Type B pancreatic cell (in vitro differentiated cells): Measurements from ENCODE around the gene DNAJC13. TPM values are rescaled to one million over a fixed set of nuclear protein-coding genes. Genes with fewer than 3 reads are reported as not detected.

Experiments
- DNase-seq: peaks from one replicate; pipeline ENCODE4 v3.0.0; 2021; ENCODE audit warnings: mixed read lengths; ENCODE audit not compliant: unreplicated experiment; ENCODE audit errors: extremely low spot score
- H3K27ac Mint-ChIP-seq: 2 replicates; pipeline ENCODE4 v1.8.0; 2021; ENCODE audit warnings: mild to moderate bottlenecking, mixed read lengths
- H3K27me3 Mint-ChIP-seq: 2 replicates; pipeline ENCODE4 v1.8.0; 2021; ENCODE audit warnings: mixed read lengths
- H3K36me3 Mint-ChIP-seq: 2 replicates; pipeline ENCODE4 v1.8.0; 2021; ENCODE audit warnings: mixed read lengths
- H3K4me1 Mint-ChIP-seq: one replicate; pipeline ENCODE4 v1.8.0; 2021; ENCODE audit warnings: mixed read lengths; ENCODE audit not compliant: unreplicated experiment
- H3K4me3 Mint-ChIP-seq: 2 replicates; pipeline ENCODE4 v1.8.0; 2021; ENCODE audit warnings: mild to moderate bottlenecking, mixed read lengths
- H3K9me3 Mint-ChIP-seq: 2 replicates; pipeline ENCODE4 v1.8.0; 2021; ENCODE audit warnings: mixed read lengths
- total RNA-seq: library from RNA; stranded (reverse); gene quantifications from 2 replicates; pipeline ENCODE4 v1.2.1, GENCODE V29; 2021; ENCODE audit warnings: low replicate concordance
- TF ChIP-seq, protein P1 (sequence below): fragments of 200-600 bp; sonication (generic); conservative IDR thresholded peaks from 2 replicates; pipeline ENCODE4 v1.5.0; 2021; ENCODE audit warnings: antibody characterized with exemption, mild to moderate bottlenecking

The DNAJC13 gene
- total RNA-seq, 1 donor from 2014 or later, result 34.0 TPM

DNA sequence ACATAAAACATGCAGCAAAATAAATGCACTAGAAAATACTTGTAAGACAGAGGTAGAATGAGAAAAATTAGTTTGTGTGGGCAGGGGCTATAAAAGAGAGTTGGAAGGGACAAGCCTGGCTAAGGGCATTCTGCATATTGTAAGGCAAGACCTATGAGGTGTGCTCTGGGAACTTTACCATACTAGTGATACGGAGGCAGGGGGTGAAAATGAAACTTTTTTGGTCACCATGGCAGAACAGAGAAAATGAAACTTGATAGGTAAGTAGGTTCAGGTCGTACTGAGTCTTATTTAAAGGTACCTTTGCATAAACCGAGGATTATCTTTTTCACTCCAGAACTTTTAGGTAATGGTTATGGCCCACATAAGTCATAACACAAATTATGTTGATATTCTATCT lies 105.1 kb downstream of the DNAJC13 start:
- no peak for DNase-seq
- Mint-ChIP-seq H3K36me3 (peaks cover 28% of the 10 kb centered on the region), H3K4me1 (no peaks in the 10 kb centered on the region), H3K4me3 (no peak overlapping the region), H3K9me3 (no peaks in the 10 kb centered on the region), H3K27me3 (no peaks in the 10 kb centered on the region), H3K27ac (no peak overlapping the region)
- TF ChIP-seq, protein P1, sequence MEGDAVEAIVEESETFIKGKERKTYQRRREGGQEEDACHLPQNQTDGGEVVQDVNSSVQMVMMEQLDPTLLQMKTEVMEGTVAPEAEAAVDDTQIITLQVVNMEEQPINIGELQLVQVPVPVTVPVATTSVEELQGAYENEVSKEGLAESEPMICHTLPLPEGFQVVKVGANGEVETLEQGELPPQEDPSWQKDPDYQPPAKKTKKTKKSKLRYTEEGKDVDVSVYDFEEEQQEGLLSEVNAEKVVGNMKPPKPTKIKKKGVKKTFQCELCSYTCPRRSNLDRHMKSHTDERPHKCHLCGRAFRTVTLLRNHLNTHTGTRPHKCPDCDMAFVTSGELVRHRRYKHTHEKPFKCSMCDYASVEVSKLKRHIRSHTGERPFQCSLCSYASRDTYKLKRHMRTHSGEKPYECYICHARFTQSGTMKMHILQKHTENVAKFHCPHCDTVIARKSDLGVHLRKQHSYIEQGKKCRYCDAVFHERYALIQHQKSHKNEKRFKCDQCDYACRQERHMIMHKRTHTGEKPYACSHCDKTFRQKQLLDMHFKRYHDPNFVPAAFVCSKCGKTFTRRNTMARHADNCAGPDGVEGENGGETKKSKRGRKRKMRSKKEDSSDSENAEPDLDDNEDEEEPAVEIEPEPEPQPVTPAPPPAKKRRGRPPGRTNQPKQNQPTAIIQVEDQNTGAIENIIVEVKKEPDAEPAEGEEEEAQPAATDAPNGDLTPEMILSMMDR, result no peak

DNA sequence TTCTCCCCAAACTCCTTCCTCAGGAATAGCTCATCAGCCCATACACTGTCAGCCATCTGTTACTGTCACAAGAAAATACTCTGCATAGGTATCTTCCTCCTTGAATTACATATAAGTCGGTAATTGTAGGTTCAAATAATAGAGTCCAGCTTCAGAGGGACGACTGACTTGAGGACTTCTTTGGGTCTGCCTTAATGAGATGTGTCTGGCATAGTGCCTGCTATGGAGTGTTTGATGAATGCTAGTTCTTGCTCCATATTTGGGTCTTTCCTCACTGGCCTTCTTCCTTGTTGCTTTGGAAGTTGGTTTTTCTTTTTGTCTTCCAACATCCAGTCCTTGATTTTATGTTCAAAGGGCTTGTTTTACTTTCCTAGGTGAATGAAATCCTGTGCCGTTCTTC lies 113.3 kb downstream of the DNAJC13 start:
- no peak overlapping the region for H3K27ac Mint-ChIP-seq
- DNase-seq, result no peak
- TF ChIP-seq, protein P1, result no peak
- no peaks in the 10 kb centered on the region for H3K9me3 Mint-ChIP-seq
- no peaks in the 10 kb centered on the region for H3K4me1 Mint-ChIP-seq
- H3K36me3 Mint-ChIP-seq, result peaks cover 47% of the 10 kb centered on the region
- H3K4me3 Mint-ChIP-seq, result no peak overlapping the region
- H3K27me3 Mint-ChIP-seq, result no peaks in the 10 kb centered on the region

DNA sequence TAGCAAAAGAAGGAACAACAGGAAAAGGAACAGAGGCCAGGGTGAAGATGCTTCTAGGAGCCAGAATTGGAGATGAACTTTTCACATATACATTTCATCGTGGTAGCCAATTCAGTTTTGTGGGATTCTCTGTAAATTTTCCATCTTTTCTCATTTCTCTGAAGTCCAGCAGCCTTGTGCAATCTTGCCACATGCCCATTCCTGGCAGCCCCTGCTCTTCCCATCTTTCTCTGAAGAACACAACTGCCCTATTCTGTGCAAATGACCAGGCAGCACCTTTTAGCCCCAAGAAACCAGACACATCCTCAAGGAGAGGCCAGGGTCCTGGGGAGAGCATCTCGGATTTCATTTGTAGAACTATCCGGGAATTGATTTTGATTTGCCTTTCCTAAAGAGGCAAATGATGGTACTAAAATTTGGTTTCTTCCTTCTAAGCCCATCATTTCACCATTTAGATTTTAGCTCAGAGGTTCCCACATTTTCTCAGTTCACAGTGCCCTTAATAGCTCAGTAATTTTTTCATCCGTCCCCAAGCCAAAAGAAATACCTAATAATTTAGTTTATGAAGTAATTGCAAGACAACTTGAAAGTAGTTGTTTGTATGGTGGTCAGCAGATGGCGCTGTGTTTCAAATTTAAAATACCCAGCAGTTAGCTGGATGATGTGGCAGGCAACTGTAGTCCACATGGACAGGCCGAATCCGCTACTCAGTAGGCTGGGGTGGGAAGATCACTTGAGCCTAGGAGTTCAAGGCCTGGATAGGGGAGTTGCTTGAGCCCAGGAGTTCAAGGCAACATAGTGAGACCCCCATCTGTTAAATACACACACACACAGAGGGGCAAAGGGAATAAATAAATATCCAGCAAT lies 118.5 kb downstream of the DNAJC13 start:
- H3K4me3 Mint-ChIP-seq, result no peak overlapping the region
- H3K27ac Mint-ChIP-seq, result no peak overlapping the region
- TF ChIP-seq, protein P1, result peak; percentile 85
- DNase-seq, result no peak
- H3K36me3 Mint-ChIP-seq, result peaks cover 27% of the 10 kb centered on the region
- H3K9me3 Mint-ChIP-seq, result no peaks in the 10 kb centered on the region
- H3K27me3 Mint-ChIP-seq, result no peaks in the 10 kb centered on the region
- no peaks in the 10 kb centered on the region for H3K4me1 Mint-ChIP-seq

DNA sequence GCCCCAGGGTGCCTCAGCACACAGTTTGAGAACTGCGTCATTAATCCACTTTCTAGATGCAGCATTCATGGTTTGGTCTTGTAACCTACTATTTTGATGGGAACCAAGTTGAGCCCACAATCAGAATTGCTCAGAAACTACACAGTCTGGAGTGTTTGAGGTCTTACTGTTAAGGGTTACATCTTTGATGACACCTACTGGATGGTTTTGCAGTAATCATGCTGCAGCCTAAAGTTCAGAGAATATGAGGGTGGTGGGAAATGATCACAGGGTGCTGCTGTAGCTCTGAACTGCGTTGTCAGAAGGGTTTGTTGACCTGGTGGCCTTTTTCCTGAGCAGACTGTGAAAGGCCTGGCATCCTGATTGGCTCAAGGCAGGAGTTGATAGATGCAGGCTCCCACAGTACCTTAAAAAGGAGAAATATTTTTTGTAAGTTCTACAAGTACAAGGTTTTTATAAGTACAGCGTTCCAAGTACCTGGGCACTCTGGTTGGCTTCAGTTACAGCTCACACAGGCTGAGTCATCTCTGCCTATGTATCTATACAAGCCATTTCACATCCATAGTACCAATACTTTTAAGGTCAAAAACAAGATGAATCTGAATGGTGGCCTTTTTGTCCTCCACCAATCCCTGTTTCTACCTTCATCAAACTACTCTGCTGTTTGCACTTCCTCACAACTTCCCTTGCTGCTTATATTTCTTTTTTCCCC lies 119.3 kb downstream of the DNAJC13 start:
- H3K4me3 Mint-ChIP-seq, result no peak overlapping the region
- no peak for DNase-seq
- no peak overlapping the region for H3K27ac Mint-ChIP-seq
- TF ChIP-seq, protein P1, result no peak
- no peaks in the 10 kb centered on the region for H3K27me3 Mint-ChIP-seq
- peaks cover 31% of the 10 kb centered on the region for H3K36me3 Mint-ChIP-seq
- H3K4me1 Mint-ChIP-seq, result no peaks in the 10 kb centered on the region
- no peaks in the 10 kb centered on the region for H3K9me3 Mint-ChIP-seq

DNA sequence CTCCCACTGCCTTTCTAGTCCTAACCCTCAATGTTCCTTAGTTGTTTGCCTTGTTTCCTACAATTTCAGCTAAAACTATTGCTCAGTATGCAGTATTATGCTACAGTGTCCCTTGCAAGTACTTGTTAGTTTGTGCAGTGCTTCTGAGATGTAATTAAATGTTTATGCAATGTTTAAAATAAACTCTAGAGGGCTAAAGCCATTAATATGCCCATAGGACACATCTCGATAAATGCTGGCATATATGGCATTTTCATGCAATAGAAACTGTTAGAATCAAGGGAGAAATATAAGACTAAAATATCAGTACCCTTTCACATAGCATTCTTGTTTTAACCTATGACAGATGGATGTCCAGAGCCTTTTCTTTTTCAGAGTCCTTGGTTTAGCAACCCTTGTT lies 120.0 kb downstream of the DNAJC13 start:
- TF ChIP-seq, protein P1, result peak; percentile 32
- H3K36me3 Mint-ChIP-seq, result peaks cover 31% of the 10 kb centered on the region
- H3K9me3 Mint-ChIP-seq, result no peaks in the 10 kb centered on the region
- no peaks in the 10 kb centered on the region for H3K27me3 Mint-ChIP-seq
- no peak overlapping the region for H3K4me3 Mint-ChIP-seq
- H3K4me1 Mint-ChIP-seq, result no peaks in the 10 kb centered on the region
- DNase-seq, result no peak
- H3K27ac Mint-ChIP-seq, result no peak overlapping the region
